Cerebellar cortex (tissue), 1 donor: ENCODE data around the gene MMD.
"Not testable (repeated sequence)": the region's sequence is repeated elsewhere in the genome, so short reads cannot be mapped to it uniquely, and the experiment has no call there.

ENCODE experiments used
- DNase-seq: peaks from one replicate; pipeline ENCODE4 v3.0.0-alpha.2; 2015; ENCODE audit warnings: low spot score

Gene MMD

DNA sequence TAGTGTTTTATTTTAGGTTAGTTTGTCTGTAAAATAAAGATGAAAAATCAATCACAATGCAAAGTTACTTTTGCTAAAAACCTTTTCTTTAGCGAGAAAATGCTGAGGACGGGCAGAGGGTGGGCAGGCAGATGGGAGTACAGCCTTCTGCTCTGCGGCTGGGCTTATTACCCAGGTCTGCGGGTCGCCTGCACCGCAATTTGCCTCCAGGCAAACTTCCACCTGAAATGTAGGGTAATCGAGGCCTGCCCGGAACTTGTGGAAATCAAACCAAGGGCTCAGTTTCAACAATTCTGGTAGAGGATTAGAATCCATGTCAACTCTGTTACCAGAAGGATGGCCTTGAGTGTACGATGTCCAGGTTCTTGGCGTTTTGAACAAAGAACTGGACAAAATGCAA lies 22.3 kb upstream of the MMD start:
- DNase-seq, result no peak

DNA sequence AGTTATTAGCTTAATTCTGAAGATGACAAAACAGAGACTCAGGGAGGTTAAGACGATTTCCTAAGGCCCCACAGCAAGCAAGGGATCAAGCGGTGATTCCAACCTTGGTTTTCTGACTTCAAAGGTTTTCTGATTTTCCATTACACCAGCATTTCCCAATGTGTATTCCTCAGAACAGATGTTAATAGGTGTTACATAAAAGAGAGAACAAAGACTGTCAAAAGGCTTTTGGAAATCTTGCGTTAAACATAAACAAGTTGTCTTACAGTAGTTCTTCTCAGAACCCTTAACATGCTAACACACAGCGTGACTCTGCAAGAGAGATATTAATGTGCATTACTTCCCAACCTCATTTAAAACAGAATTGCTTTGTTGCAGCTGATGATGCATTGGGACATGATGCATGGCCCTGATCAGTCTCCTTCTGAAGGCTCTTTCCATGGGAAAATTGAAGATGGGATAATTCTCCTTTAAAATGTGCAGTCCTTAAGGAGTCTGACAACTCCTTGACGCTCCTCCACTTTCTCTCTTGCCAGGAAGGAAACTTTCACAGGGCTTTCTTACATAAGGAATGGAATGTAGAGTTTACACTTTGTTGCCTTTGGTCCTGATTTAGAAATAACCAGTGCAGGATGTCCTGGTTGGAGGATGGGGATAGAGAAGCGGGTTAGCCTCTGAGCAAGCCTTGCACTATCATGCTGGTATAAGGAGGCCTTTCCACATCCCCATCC lies 21.5 kb upstream of the MMD start:
- no peak for DNase-seq

DNA sequence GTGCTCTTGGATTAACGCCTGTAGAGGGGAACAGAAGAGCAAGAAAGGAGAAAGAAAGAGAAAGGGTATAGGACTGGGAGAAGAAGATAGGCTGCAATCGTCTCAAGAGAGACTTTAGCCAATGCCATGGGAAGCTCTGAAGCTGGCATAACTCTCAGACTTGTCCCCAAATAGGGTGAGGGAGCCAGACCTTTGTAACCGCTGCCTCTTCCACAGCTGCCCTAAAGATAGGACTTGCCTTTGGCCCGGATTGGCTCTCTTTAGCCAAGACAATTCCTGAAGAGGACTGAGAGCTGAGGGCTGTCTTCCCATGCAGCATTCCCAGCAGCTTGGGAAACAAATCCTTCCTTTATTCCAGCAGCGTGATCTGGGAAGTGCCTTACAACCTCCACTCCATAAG lies 20.8 kb upstream of the MMD start:
- no peak for DNase-seq

GRCh38 chr17:55441544-55441943 lies 19.9 kb upstream of the MMD start:
- DNase-seq, result no peak

DNA sequence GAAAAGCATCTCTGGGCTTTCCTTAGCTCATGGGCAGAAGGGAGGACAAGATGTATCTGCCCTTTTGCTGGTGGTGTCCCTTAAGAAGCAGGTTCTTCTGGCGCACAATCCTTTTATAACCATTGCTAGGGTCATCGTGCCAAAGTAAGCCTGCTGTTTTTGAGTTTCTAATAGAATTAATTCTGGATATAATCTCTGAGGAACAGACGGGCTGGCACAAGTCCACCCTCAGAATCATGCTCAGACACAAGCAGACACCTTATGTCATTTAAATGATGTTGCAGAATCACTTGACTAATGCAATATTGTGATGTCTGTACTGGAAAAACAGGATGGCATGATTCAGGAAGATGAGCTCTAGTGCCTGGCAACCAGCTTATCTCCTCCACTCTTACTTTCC lies 18.8 kb upstream of the MMD start:
- DNase-seq, result peak; percentile 47

DNA sequence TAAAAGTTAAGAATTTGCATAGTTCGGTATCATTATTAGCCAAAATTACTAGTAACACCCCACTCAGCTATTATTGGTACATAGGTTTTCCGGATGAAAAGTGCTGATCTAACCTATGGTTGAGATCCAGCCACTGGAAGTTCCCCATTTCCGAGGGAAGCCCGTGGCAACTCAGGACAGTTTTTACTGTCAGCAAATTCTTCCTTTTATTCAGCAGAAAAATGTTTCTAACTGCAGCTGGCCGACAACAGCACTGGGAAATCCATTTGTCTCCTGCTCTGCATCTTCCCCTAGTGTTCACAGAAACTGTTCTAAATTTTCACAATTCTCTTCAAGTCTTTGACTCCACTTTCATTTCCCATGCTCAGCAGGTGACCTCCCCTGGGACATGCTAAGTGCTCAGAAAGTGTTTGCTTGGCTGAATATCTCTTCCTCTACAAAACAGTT lies 15.5 kb upstream of the MMD start:
- DNase-seq, result no peak

GRCh38 chr17:55436224-55437158 lies 14.9 kb upstream of the MMD start:
- DNase-seq, result no peak

- DNase-seq, result no peak
These were observed 13.8 kb upstream of the MMD start for GRCh38 chr17:55435408-55435807.

GRCh38 chr17:55434721-55435120 lies 13.1 kb upstream of the MMD start:
- no peak for DNase-seq

DNA sequence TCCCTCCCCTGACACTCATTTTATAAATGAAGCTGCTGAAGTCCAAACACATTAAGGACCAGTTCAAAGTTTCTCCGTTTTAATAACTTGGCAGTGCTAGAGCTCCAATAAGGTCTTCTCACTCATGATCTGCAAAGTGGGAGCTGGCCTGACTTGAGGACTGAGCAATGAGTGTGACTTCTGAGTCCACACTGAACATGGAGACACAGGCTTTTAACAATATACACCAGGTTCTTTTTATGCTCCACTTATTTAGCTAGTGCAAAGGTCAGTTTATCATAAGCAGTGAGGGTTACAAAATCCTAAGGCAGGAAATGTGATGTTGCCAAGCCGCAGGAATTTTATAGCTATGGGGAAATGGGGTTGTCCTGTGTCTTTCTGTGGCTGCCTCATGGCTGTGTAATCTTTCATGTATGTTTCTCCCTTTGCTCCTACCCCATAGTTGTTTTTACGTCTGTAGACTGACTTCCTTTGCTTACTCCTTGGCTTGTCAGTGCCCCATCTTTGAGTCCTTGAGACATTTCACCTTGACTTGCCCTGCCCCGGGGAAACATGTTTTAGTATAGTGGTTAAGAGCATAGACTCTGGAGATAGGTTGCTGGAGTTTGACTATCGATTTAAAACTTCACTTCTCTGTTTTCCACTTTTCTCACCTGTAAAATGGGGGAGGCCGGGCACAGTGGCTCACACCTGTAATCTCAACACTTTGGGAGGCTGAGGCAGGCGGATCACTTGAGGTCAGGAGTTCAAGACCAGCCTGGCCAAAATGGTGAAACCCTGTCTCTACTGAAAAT lies 12.2 kb upstream of the MMD start:
- DNase-seq, result no peak

DNA sequence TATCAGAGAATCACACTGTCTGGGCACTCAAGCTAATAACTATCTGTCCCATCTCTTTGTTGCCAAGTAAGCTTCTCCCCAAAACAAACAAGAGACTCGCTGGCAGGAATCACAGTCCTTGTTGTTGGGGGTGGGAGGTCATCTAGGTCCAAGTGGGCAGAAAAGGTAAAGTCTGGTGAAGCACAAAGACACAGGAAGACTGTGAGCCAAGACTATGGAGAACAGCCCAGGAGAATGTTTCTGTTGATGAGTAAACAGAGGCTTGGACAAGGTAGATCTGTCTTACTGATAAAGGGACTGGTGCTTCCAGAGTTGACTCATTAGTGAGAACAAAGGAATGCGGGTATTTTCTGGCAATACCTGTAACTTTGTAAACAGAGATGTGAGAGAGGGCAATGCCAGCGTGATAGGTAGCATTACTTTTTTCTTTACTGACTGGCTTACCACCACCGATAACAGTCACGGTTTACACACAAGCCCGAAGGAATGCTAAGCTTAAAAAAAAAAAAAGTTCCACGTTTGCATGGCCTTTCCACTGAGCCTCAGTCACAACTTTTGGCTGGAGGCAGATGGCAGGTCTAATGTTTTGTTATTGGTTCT lies 11.5 kb upstream of the MMD start:
- no peak for DNase-seq

DNA sequence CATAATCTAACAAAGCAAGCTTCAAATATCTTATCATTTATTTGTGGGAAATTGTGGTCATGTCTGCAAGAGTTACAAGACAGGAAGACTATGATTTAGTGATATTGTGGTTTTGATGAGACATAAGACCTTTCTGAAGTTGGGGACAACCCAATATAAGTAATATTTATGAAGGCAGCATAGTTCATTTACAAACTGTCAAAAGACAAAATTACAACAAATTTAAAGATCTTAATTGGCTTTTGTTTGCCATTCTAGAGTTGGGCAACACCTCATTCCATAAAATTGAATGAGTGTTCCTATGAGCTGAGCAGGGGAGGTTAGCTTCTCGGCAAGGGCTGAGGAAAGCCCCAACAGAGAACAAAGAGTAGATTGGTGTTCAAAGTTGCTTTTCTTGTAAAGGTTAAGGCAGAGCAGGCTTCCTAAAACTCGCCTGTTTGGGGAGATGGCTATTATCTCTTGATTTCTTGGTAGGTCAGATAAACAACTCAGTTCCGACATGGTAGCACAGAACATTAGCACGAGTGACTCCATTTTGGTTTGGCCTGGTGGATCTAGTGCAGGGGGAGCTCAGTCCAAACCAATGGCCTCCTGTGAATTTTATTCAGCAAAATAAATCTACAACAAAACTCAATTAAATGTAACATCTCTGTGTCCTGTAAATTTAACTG lies 10.9 kb upstream of the MMD start:
- no peak for DNase-seq

DNA sequence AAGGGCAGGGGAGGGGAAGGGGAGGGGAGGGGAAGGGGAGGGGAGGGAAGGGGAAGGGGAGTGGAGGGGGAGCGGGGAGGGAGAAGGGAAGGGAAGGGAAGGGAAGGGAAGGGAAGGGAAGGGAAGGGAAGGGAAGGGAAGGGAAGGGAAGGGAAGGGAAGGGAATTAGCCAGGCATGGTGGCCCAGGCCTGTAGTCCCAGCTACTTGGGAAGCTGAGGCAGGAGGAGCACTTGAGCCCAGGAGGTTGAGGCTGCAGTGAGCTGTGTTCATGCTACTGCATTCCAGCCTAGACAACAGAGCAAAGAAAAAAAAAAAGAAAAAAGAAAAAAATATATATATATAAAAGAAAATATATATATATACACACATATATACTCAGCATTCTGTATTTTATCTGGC lies 10.3 kb upstream of the MMD start:
- DNase-seq, result not testable (repeated sequence)

- no peak for DNase-seq
These were observed 9.1 kb upstream of the MMD start for GRCh38 chr17:55430541-55431288.

- DNase-seq, result no peak
These were observed 5.9 kb upstream of the MMD start for GRCh38 chr17:55427587-55427882.

- no peak for DNase-seq
These were observed 5.4 kb upstream of the MMD start for GRCh38 chr17:55426851-55427586.

DNA sequence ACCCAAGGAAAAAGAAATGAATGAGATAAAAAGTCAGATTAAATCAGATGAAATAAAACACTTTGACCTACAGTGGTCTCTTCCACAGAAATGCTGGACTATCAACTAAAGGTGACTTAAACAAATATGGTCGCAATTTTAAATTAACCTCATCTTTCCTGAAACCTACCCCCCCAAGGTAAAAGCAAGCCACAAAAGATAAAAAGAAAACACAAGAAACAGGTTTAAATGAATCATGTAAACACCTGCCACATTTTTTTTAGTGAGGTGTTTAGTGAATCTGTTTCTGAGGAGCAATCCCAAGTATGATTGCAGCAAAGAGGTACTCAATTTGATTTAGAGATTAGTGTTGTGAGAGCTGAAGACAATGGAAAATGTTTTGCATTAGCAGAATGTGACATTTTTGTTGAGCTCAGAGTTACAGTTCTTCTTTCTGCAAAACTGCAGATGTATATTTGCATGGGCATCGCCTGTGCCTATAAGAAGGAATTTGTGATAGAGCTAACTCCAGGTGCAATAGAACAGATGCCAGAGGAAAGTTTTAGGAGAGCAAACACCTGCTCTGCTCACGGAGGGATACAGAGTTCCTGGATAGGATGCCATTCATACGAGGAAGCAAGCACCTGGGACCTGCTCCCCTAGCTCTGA lies 3.4 kb upstream of the MMD start:
- DNase-seq, result no peak

- no peak for DNase-seq
These were observed 1.9 kb upstream of the MMD start for GRCh38 chr17:55423535-55423934.

GRCh38 chr17:55422828-55423164 lies 1.2 kb upstream of the MMD start:
- DNase-seq, result not testable (repeated sequence)

DNA sequence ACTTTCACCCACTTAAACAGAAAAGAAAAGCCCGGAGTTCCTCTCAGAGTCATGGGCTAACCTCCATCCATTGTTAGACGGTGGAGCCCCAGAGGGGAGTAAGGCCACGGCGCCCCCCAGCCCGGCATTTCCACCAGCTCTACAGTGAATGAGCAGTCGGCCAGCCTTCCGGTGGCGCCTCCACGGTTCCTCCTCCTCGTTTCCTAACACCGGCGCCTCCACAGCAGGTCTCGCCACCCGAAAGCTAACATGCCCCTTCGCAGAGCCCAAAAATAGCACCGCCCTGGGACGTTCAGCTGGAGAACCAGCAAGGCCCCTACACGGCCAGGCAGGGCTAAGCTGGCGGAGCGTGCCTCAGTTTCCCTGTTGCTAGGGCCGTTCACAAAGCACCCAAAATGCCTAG lies 858 bp downstream of the MMD start:
- peak; percentile 6 for DNase-seq
